Activated B cell treated with CpG ODN at 0.5 μM for 24 hours (primary cell): Measurements from ENCODE around the gene CIBAR2. TPM values are rescaled to one million over a fixed set of nuclear protein-coding genes. Genes with fewer than 3 reads are reported as not detected.
A peak's percentile ranks its signal among the peaks of the same experiment; 100 is the strongest.

Source experiments
- ATAC-seq: fragments of 200-7000 bp; cut with Tn5 transposase; one replicate; pipeline ENCODE4 v1.10.0; 2021; ENCODE audit warnings: low read depth, mild to moderate bottlenecking, moderate library complexity
- CTCF ChIA-PET: fragments of 350-600 bp; sonication (Branson Sonifier 250); formaldehyde crosslinking; loops from one replicate; lab custom pipeline; 2021; ENCODE audit warnings: antibody characterized with exemption; lab: Charles Lee
- POLR2A ChIA-PET: fragments of 350-600 bp; sonication (Branson Sonifier 250); formaldehyde crosslinking; loops from one replicate; lab custom pipeline; 2021; ENCODE audit warnings: antibody characterized with exemption; lab: Charles Lee
- DNase-seq: peaks from one replicate; pipeline ENCODE4 v3.0.0; 2022
- H3K27ac Mint-ChIP-seq: one replicate; pipeline ENCODE4 v1.8.0; 2020; ENCODE audit warnings: mixed read lengths
- H3K27me3 Mint-ChIP-seq: one replicate; pipeline ENCODE4 v1.8.0; 2021; ENCODE audit warnings: mixed read lengths
- H3K36me3 Mint-ChIP-seq: one replicate; pipeline ENCODE4 v1.8.0; 2021; ENCODE audit warnings: low read depth, mixed read lengths
- H3K4me1 Mint-ChIP-seq: one replicate; pipeline ENCODE4 v1.8.0; 2021; ENCODE audit warnings: mixed read lengths
- H3K4me3 Mint-ChIP-seq: one replicate; pipeline ENCODE4 v1.8.0; 2020; ENCODE audit warnings: mild to moderate bottlenecking, mixed read lengths
- H3K9me3 Mint-ChIP-seq: one replicate; pipeline ENCODE4 v1.8.0; 2020; ENCODE audit warnings: mixed read lengths
- CTCF ChIP-seq: fragments of 200-600 bp; IDR thresholded peaks from one replicate; pipeline ENCODE4 v1.8.0; 2022; ENCODE audit warnings: antibody characterized with exemption, mild to moderate bottlenecking
- intact Hi-C: fragments of 100-400 bp; cut with micrococcal nuclease; formaldehyde crosslinking; loops from one replicate; pipeline ENCODE4 v1.15.1; 2024
- total RNA-seq: library from RNA; stranded (reverse); gene quantifications from 2 replicates; pipeline ENCODE4 v1.2.3, GENCODE V29; 2022

Gene CIBAR2
- total RNA-seq, 1 donor from 2014 or later, result not detected

- Mint-ChIP-seq H3K4me3 (peak overlapping the region; percentile 41), H3K4me1 (peaks cover 27% of the 10 kb centered on the region), H3K9me3 (no peaks in the 10 kb centered on the region), H3K27me3 (peaks cover 19% of the 10 kb centered on the region), H3K27ac (no peak overlapping the region), H3K36me3 (no peaks in the 10 kb centered on the region)
- ChIA-PET CTCF (no interaction called here), POLR2A (no interaction called here)
- no peak for TF ChIP-seq CTCF
- intact Hi-C loops, result loop anchor here (2.0 kb wide), 1 partner anchor 26 kb away; no protein-coding TSS in a partner anchor
- ATAC-seq (no peak), DNase-seq (no peak)
Observed at GRCh38 chr16:85083051-85083639, 29.1 kb downstream of the CIBAR2 start.

GRCh38 chr16:85082173-85083050, 29.9 kb downstream of the CIBAR2 start:
- intact Hi-C loops, result loop anchor here (2.0 kb wide), 1 partner anchor 26 kb away; no protein-coding TSS in a partner anchor
- Mint-ChIP-seq H3K9me3 (no peaks in the 10 kb centered on the region), H3K36me3 (no peaks in the 10 kb centered on the region), H3K4me1 (peaks cover 27% of the 10 kb centered on the region), H3K27me3 (peaks cover 24% of the 10 kb centered on the region), H3K27ac (no peak overlapping the region), H3K4me3 (peak overlapping the region; percentile 41)
- CTCF ChIA-PET, result no interaction called here
- DNase-seq, result no peak
- POLR2A ChIA-PET, result no interaction called here
- ATAC-seq, result peak; percentile 55
- TF ChIP-seq CTCF, result no peak

- H3K27me3 Mint-ChIP-seq, result peaks cover 28% of the 10 kb centered on the region
- H3K9me3 Mint-ChIP-seq, result no peaks in the 10 kb centered on the region
- H3K4me1 Mint-ChIP-seq, result peaks cover 29% of the 10 kb centered on the region
- intact Hi-C loops, result loop anchor here (2.0 kb wide), 1 partner anchor 25 kb away; no protein-coding TSS in a partner anchor
- ChIA-PET CTCF (interaction anchor here (0.5 kb wide), 1 partner anchor 90 kb away, joined by 3 read pairs; no protein-coding TSS in a partner anchor), POLR2A (no interaction called here)
- no peak overlapping the region for H3K27ac Mint-ChIP-seq
- H3K36me3 Mint-ChIP-seq, result no peaks in the 10 kb centered on the region
- no peak overlapping the region for H3K4me3 Mint-ChIP-seq
- ATAC-seq (no peak), DNase-seq (no peak)
- no peak for TF ChIP-seq CTCF
Observed at GRCh38 chr16:85081765-85082164, 30.5 kb downstream of the CIBAR2 start.

- no peaks in the 10 kb centered on the region for H3K9me3 Mint-ChIP-seq
- no peak for TF ChIP-seq CTCF
- no peaks in the 10 kb centered on the region for H3K36me3 Mint-ChIP-seq
- no peak for ATAC-seq
- no peak overlapping the region for H3K4me3 Mint-ChIP-seq
- intact Hi-C loops, result no loop called here
- no peak for DNase-seq
- POLR2A ChIA-PET, result no interaction called here
- H3K4me1 Mint-ChIP-seq, result peaks cover 29% of the 10 kb centered on the region
- no peak overlapping the region for H3K27ac Mint-ChIP-seq
- H3K27me3 Mint-ChIP-seq, result peaks cover 30% of the 10 kb centered on the region
- CTCF ChIA-PET, result interaction anchor here (0.5 kb wide), 1 partner anchor 90 kb away, joined by 3 read pairs; no protein-coding TSS in a partner anchor
Observed at GRCh38 chr16:85081038-85081437, 31.2 kb downstream of the CIBAR2 start.
